ENCODE measurements around the gene HS1BP3. TPM values are rescaled to one million over a fixed set of nuclear protein-coding genes. Genes with fewer than 3 reads are reported as not detected.

Gene HS1BP3
- polyA plus RNA-seq, 1 experiment = 14.2 TPM

GRCh38 chr2:20599861-20600461 is 50.9 kb downstream of the HS1BP3 start:
- TF ChIP-seq, protein P1, sequence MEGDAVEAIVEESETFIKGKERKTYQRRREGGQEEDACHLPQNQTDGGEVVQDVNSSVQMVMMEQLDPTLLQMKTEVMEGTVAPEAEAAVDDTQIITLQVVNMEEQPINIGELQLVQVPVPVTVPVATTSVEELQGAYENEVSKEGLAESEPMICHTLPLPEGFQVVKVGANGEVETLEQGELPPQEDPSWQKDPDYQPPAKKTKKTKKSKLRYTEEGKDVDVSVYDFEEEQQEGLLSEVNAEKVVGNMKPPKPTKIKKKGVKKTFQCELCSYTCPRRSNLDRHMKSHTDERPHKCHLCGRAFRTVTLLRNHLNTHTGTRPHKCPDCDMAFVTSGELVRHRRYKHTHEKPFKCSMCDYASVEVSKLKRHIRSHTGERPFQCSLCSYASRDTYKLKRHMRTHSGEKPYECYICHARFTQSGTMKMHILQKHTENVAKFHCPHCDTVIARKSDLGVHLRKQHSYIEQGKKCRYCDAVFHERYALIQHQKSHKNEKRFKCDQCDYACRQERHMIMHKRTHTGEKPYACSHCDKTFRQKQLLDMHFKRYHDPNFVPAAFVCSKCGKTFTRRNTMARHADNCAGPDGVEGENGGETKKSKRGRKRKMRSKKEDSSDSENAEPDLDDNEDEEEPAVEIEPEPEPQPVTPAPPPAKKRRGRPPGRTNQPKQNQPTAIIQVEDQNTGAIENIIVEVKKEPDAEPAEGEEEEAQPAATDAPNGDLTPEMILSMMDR (IDR thresholded peaks at IDR 0.05; ENCODE audit: low read depth, low read length) = no peak

GRCh38 chr2:20599001-20599600 is 51.8 kb downstream of the HS1BP3 start:
- TF ChIP-seq, protein P1 (IDR thresholded peaks at IDR 0.05; ENCODE audit: low read depth, low read length) = no peak
- no peak overlapping the region for H3K4me3 ChIP-seq (ENCODE audit: low read depth, low read length)
- DNase-seq (ENCODE audit: low read depth, low spot score) = no peak
- CTCF ChIA-PET = interaction anchor here (0.6 to 1.8 kb wide), 12 partner anchors 10 to 1975 kb away, joined by 3 to 6 read pairs (median 4); partner anchors contain the start of gene RHOB
- H3K27ac ChIP-seq (ENCODE audit: low read depth, low read length) = no peak overlapping the region
- no peaks in the 10 kb centered on the region for H3K27me3 ChIP-seq (ENCODE audit: control insufficient read depth, insufficient read depth, low read length)
- no peaks in the 10 kb centered on the region; the same call in 1 of the 2 replicates for H3K9me3 ChIP-seq (ENCODE audit: control insufficient read depth, insufficient read depth, low read length)
- POLR2A ChIA-PET = interaction anchor here (0.6 to 1.5 kb wide), 3 partner anchors 20 to 152 kb away, joined by 3 to 11 read pairs (median 11); partner anchors contain the start of gene RHOB

More at GRCh38 chr2:20599861-20600461, 50.9 kb downstream of the HS1BP3 start:
- CTCF ChIA-PET = interaction anchor here (0.6 to 1.6 kb wide), 9 partner anchors 10 to 1976 kb away, joined by 3 to 6 read pairs (median 4); partner anchors contain the start of gene RHOB
- no peaks in the 10 kb centered on the region for H3K27me3 ChIP-seq (ENCODE audit: control insufficient read depth, insufficient read depth, low read length)
- no peak overlapping the region for H3K4me3 ChIP-seq (ENCODE audit: low read depth, low read length)
- no peak for DNase-seq (ENCODE audit: low read depth, low spot score)
- no peaks in the 10 kb centered on the region; the same call in 1 of the 2 replicates for H3K9me3 ChIP-seq (ENCODE audit: control insufficient read depth, insufficient read depth, low read length)
- H3K27ac ChIP-seq (ENCODE audit: low read depth, low read length) = no peak overlapping the region
- POLR2A ChIA-PET = interaction anchor here (0.6 to 1.5 kb wide), 2 partner anchors 148 to 153 kb away, joined by 3 to 11 read pairs; partner anchors contain the start of gene RHOB

DNA sequence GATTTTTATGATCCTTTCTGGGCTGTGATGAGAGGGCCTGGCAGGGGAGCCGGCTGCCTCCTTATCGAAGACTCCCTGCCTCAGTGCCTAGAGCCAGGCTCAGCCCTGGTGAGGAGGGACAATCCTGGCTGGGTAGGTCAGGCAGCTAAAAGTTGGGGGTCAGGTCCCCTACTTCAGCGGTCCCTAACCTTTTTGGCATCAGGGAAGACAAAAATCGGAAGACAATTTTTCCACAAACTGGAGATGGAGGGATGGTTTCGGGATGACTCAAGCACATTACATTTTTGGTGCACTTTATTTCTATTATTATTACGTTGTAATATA is 53.1 kb downstream of the HS1BP3 start:
- TF ChIP-seq, protein P1 (IDR thresholded peaks at IDR 0.05; ENCODE audit: low read depth, low read length) = no peak
- H3K27ac ChIP-seq (ENCODE audit: low read depth, low read length) = no peak overlapping the region
- no peak for DNase-seq (ENCODE audit: low read depth, low spot score)
- POLR2A ChIA-PET = interaction anchor here (0.9 kb wide), 1 partner anchor 150 kb away, joined by 3 read pairs; no protein-coding TSS in a partner anchor
- no peaks in the 10 kb centered on the region for H3K27me3 ChIP-seq (ENCODE audit: control insufficient read depth, insufficient read depth, low read length)
- no peaks in the 10 kb centered on the region; the same call in 1 of the 2 replicates for H3K9me3 ChIP-seq (ENCODE audit: control insufficient read depth, insufficient read depth, low read length)
- no peak overlapping the region for H3K4me3 ChIP-seq (ENCODE audit: low read depth, low read length)
- CTCF ChIA-PET = interaction anchor here (0.9 to 1.8 kb wide), 3 partner anchors 8 to 154 kb away, joined by 3 to 4 read pairs (median 4); no protein-coding TSS in a partner anchor

GRCh38 chr2:20596973-20597859 is 53.7 kb downstream of the HS1BP3 start:
- no peak overlapping the region for H3K27ac ChIP-seq (ENCODE audit: low read depth, low read length)
- no peaks in the 10 kb centered on the region; the same call in 1 of the 2 replicates for H3K9me3 ChIP-seq (ENCODE audit: control insufficient read depth, insufficient read depth, low read length)
- ChIA-PET POLR2A (interaction anchor here (0.9 to 4.4 kb wide), 2 partner anchors 150 kb away, joined by 3 to 27 read pairs; partner anchors contain the start of gene RHOB), CTCF (interaction anchor here (0.7 to 1.8 kb wide), 7 partner anchors 8 to 153 kb away, joined by 3 to 6 read pairs (median 3); no protein-coding TSS in a partner anchor)
- no peak for DNase-seq (ENCODE audit: low read depth, low spot score)
- no peaks in the 10 kb centered on the region for H3K27me3 ChIP-seq (ENCODE audit: control insufficient read depth, insufficient read depth, low read length)
- H3K4me3 ChIP-seq (ENCODE audit: low read depth, low read length) = no peak overlapping the region
- TF ChIP-seq, protein P1 (IDR thresholded peaks at IDR 0.05; ENCODE audit: low read depth, low read length) = no peak
